Loucy (cell line): ENCODE results near the gene ANO2.

Experiments used
- CTCF ChIP-seq: fragments of 200-600 bp; sonication (generic); conservative IDR thresholded peaks from 2 replicates; pipeline ENCODE4 v1.5.1; 2014; ENCODE audit warnings: mild to moderate bottlenecking, antibody characterized with exemption, low read length
- EZH2phosphoT487 ChIP-seq: fragments of 200-600 bp; IDR thresholded peaks from 2 replicates; pipeline ENCODE4 v1.6.1; 2018; ENCODE audit warnings: antibody characterized with exemption, mild to moderate bottlenecking, moderate library complexity, borderline replicate concordance

- TF ChIP-seq CTCF (no peak), EZH2phosphoT487 (no peak)
These were observed 60.8 kb downstream of the ANO2 start for GRCh38 chr12:5884285-5884684.
